Gastroesophageal sphincter (tissue), 4 donors: ENCODE measurements around the gene PFKFB4. TPM values are rescaled to one million over a fixed set of nuclear protein-coding genes. Genes with fewer than 3 reads are reported as not detected.

Source experiments
- ATAC-seq: fragments of 150-250 bp; one replicate; pipeline ENCODE4 v1.9.1; 2016; ENCODE audit warnings: mild to moderate bottlenecking, moderate library complexity
- H3K27ac ChIP-seq, 4 donors: fragments of 200-600 bp; sonication (generic) in 3 of 4; 1 replicate in 3 of 4; 2 replicates in 1 of 4; pipeline ENCODE4 v1.5.1; 2016 to 2019
- H3K27me3 ChIP-seq: fragments of 200-600 bp; sonication (generic); one replicate; pipeline ENCODE4 v1.5.1; 2019
- H3K36me3 ChIP-seq, 2 donors: fragments of 200-600 bp; sonication (generic); one replicate each; pipeline ENCODE4 v1.5.1; 2019; ENCODE audit warnings: control low read depth in 1 of 2
- H3K4me1 ChIP-seq, 3 donors: fragments of 200-600 bp; sonication (generic); 1 replicate in 2 of 3; 2 replicates in 1 of 3; pipeline ENCODE4 v1.5.1; 2016 to 2019; ENCODE audit warnings: control low read depth in 2 of 3
- H3K4me3 ChIP-seq, 2 donors: fragments of 200-600 bp; sonication (generic); one replicate each; pipeline ENCODE4 v1.5.1; 2019; ENCODE audit warnings: mild to moderate bottlenecking in 1 of 2, moderate library complexity in 1 of 2
- H3K9me3 ChIP-seq, 3 donors: fragments of 200-600 bp; sonication (generic); one replicate each; pipeline ENCODE4 v1.5.1; 2017 to 2019; ENCODE audit warnings: control low read depth in 2 of 3
- EP300 ChIP-seq: sonication (generic); formaldehyde crosslinking; IDR thresholded peaks from one replicate; pipeline ENCODE4 v1.6.1; 2017; ENCODE audit warnings: antibody characterized with exemption, mild to moderate bottlenecking
- POLR2A ChIP-seq, 2 donors: fragments of 450-650 bp; IDR thresholded peaks; one replicate each; pipeline ENCODE4 v1.6.1; 2017; ENCODE audit warnings: antibody characterized with exemption in 2 of 2, mild to moderate bottlenecking in 2 of 2, moderate library complexity in 1 of 2
- POLR2AphosphoS5 ChIP-seq: sonication (generic); formaldehyde crosslinking; IDR thresholded peaks from one replicate; pipeline ENCODE4 v1.6.1; 2017; ENCODE audit warnings: antibody characterized with exemption
- WGBS, 2 donors: methylation state at CpG; one replicate each; pipeline ENCODE4 v1.1.5; 2018; ENCODE audit warnings: low coverage in 1 of 2; 5-methylcytosine and 5-hydroxymethylcytosine counted together
- total RNA-seq, 4 donors: library from RNA; depleted of rRNA; stranded (reverse); fragments of >200 nt; gene quantifications; one replicate each; pipeline ENCODE4 v1.1.0, GENCODE V29; 2016
- TF ChIP-seq, protein P1 (sequence below), 4 experiments: fragments of 200-600 bp in 2 of 4; fragments of 450-650 bp in 2 of 4; sonication (generic) in 1 of 4; IDR thresholded peaks; one replicate each; pipeline ENCODE4 v1.5.1; 2017 to 2019; ENCODE audit warnings: antibody characterized with exemption in 4 of 4, mild to moderate bottlenecking in 2 of 4, moderate library complexity in 2 of 4

Gene PFKFB4
- total RNA-seq, 4 donors from 2014 or later, result 1.8 to 2.9 (median 2.4) TPM

DNA sequence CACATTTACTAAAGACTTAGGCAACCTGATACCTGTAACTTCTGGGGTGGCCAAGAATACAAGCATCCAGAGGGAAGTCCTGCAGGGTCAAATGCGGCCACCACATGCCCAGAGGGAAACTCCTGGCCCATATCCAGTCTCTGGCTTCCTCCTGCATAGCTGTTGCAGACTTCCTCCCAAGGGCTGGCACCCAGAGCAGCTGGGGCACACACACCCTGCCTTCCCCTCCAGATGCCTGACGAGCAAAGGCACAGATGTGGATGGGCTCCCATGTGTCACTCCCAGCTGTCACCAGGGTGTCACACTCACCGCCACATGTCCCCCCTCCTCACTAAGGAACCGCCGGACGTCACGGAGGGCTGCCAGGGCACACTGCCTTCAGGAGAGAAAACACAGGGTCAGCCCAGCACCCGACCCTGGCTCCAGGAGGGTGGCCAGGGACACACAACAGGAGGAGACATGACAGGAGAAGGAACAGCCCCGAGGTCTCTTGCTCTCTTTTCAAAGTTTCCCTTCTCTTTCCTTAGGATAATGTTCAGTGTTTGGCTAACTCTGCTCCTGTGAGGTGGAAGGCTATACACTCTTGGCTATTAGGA lies 13.2 kb downstream of the PFKFB4 start:
- Histone ChIP-seq H3K36me3 (peaks cover 0 to 54% of the 10 kb centered on the region in 2 donors), H3K4me1 (peaks cover 0 to 2% (median 0%) of the 10 kb centered on the region in 3 donors), H3K27ac (no peak overlapping the region), H3K4me3 (no peak overlapping the region), H3K9me3 (no peaks in the 10 kb centered on the region), H3K27me3 (no peaks in the 10 kb centered on the region)
- 62 to 71% methylated on average over 2 of the region's 9 CpGs for WGBS, 2 donors
- ATAC-seq, result peak; percentile 64
- no peak for TF ChIP-seq EP300
- no peak for TF ChIP-seq POLR2A (IDR thresholded peaks at IDR 0.05)
- TF ChIP-seq, protein P1, sequence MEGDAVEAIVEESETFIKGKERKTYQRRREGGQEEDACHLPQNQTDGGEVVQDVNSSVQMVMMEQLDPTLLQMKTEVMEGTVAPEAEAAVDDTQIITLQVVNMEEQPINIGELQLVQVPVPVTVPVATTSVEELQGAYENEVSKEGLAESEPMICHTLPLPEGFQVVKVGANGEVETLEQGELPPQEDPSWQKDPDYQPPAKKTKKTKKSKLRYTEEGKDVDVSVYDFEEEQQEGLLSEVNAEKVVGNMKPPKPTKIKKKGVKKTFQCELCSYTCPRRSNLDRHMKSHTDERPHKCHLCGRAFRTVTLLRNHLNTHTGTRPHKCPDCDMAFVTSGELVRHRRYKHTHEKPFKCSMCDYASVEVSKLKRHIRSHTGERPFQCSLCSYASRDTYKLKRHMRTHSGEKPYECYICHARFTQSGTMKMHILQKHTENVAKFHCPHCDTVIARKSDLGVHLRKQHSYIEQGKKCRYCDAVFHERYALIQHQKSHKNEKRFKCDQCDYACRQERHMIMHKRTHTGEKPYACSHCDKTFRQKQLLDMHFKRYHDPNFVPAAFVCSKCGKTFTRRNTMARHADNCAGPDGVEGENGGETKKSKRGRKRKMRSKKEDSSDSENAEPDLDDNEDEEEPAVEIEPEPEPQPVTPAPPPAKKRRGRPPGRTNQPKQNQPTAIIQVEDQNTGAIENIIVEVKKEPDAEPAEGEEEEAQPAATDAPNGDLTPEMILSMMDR (IDR thresholded peaks at IDR 0.05), result no peak
- TF ChIP-seq POLR2AphosphoS5, result no peak

DNA sequence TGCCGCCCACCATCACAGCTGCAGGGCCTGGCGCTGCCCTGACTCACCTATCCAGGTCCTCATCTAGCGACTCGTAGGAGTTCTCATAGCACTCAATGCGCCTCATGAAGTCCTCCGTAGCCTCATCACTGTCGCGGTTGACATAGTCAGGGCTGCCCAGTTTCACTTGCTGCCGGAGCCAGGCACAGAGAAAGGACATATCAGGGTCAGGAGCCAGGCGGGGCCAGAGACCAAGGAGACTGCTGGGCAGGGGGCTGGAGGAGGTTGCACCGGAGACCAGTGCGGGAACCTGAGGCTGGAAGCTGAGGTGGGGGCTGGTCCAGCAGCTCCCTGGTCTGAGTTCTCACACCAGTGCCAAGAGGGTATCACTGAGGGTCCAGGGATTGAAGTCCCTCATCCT lies 18.2 kb downstream of the PFKFB4 start:
- no CpG with 5 or more reads among the region's 12 CpGs for WGBS, 2 donors
- no peaks in the 10 kb centered on the region for H3K4me1 ChIP-seq
- no peak for ATAC-seq
- no peak overlapping the region for H3K27ac ChIP-seq
- peaks cover 0 to 82% of the 10 kb centered on the region in 2 donors for H3K36me3 ChIP-seq
- H3K27me3 ChIP-seq, result no peaks in the 10 kb centered on the region
- H3K4me3 ChIP-seq, result no peak overlapping the region
- TF ChIP-seq EP300 (no peak), POLR2A (IDR thresholded peaks at IDR 0.05) (no peak), POLR2AphosphoS5 (no peak)
- TF ChIP-seq, protein P1 (IDR thresholded peaks at IDR 0.05), result no peak
- no peaks in the 10 kb centered on the region for H3K9me3 ChIP-seq

DNA sequence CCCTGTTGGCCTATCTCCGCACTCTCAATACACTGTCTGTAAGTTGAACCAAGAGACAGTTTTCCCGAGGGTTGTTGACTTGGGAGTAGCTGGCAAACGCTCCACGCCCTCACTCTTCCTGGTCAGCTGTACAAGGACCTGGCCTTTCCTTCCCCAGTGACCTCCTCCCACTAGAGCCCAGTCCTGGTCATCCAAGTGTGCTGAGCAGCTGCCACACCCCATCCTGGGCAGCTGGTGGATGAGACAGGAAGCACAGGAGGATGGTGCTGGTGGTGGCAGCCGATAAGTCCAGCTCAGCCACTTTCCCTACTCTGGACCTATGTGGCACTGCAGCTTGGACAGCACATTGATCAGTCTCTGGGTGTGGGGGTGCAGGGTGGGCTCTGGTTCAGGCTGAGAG lies 19.8 kb downstream of the PFKFB4 start:
- no peak overlapping the region for H3K4me3 ChIP-seq
- H3K9me3 ChIP-seq, result no peaks in the 10 kb centered on the region
- no peak for ATAC-seq
- WGBS, 2 donors, result 90% methylated on average over 5 of the region's 5 CpGs; no CpG with 5 or more reads in 1 of the 2 donors
- no peaks in the 10 kb centered on the region for H3K4me1 ChIP-seq
- no peaks in the 10 kb centered on the region for H3K27me3 ChIP-seq
- no peak overlapping the region for H3K27ac ChIP-seq
- peaks cover 0 to 75% of the 10 kb centered on the region in 2 donors for H3K36me3 ChIP-seq
- TF ChIP-seq POLR2A (IDR thresholded peaks at IDR 0.05) (no peak), EP300 (no peak), POLR2AphosphoS5 (no peak)
- TF ChIP-seq, protein P1 (IDR thresholded peaks at IDR 0.05), result no peak

DNA sequence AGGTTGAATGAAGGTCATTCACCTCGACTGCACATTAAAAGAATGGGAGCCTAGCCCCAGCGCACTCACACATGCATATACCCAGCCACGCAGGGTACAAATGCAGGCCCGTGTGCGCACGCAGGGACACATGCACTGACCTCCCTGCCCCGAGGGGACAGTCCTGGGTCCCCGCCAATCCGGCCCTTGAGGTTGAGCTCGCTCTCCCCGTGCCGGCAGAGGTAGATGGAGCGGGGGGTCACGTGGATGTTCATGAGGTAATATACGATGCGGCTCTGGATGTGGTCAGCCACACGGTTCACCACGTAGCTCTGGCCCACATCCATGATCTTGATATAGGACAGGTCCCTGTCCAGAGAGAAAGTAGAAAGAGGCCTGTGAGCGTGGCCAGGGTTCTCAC lies 20.5 kb downstream of the PFKFB4 start:
- Histone ChIP-seq H3K27me3 (no peaks in the 10 kb centered on the region), H3K4me1 (no peaks in the 10 kb centered on the region), H3K9me3 (no peaks in the 10 kb centered on the region), H3K4me3 (no peak overlapping the region), H3K27ac (no peak overlapping the region), H3K36me3 (peaks cover 0 to 75% of the 10 kb centered on the region in 2 donors)
- TF ChIP-seq, protein P1 (IDR thresholded peaks at IDR 0.05), result no peak
- no peak for TF ChIP-seq POLR2AphosphoS5
- no peak for TF ChIP-seq EP300
- TF ChIP-seq POLR2A (IDR thresholded peaks at IDR 0.05), result no peak
- 83 to 100% methylated on average over 1 to 6 of the region's 19 CpGs for WGBS, 2 donors
- ATAC-seq, result no peak

DNA sequence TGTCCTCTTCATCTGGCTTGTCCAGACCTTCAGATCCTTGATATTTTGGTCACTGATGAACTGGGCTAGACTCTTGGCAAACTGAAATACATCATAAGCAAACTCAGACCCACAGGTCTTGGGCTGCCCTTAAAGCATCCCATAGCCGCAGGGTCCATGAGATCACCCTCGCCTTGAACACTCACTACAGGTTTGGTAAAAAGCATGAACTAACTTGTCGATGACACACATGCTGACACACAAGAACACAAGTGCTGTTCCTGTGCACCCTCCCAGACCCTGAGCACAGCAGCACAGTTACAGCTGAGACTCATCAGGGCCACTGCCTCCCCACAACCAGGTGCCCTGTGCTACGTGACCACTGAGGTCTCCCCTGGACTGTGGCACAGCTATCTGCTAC lies 21.0 kb downstream of the PFKFB4 start:
- TF ChIP-seq EP300 (no peak), POLR2AphosphoS5 (no peak), POLR2A (IDR thresholded peaks at IDR 0.05) (no peak)
- TF ChIP-seq, protein P1 (IDR thresholded peaks at IDR 0.05), result no peak
- Histone ChIP-seq H3K4me1 (no peaks in the 10 kb centered on the region), H3K4me3 (no peak overlapping the region), H3K36me3 (peaks cover 0 to 75% of the 10 kb centered on the region in 2 donors), H3K27me3 (no peaks in the 10 kb centered on the region), H3K27ac (no peak overlapping the region), H3K9me3 (no peaks in the 10 kb centered on the region)
- ATAC-seq, result no peak
- WGBS, 2 donors, result 100% methylated on average over 4 of the region's 4 CpGs; no CpG with 5 or more reads in 1 of the 2 donors
